Astrocyte (in vitro differentiated cells and primary cell): Measurements from ENCODE around the gene ANO8.

ENCODE experiments used
- CTCF ChIP-seq: IDR thresholded peaks from 2 replicates; pipeline ENCODE4 v1.5.1; 2011; ENCODE audit warnings: low read depth, mild to moderate bottlenecking, inconsistent platforms, low read length, moderate library complexity; ENCODE audit not compliant: insufficient read depth
- EZH2 ChIP-seq: IDR thresholded peaks from 2 replicates; pipeline ENCODE4 v1.6.1; 2012; ENCODE audit warnings: mild to moderate bottlenecking, low read length, inconsistent platforms; ENCODE audit not compliant: insufficient read depth

DNA sequence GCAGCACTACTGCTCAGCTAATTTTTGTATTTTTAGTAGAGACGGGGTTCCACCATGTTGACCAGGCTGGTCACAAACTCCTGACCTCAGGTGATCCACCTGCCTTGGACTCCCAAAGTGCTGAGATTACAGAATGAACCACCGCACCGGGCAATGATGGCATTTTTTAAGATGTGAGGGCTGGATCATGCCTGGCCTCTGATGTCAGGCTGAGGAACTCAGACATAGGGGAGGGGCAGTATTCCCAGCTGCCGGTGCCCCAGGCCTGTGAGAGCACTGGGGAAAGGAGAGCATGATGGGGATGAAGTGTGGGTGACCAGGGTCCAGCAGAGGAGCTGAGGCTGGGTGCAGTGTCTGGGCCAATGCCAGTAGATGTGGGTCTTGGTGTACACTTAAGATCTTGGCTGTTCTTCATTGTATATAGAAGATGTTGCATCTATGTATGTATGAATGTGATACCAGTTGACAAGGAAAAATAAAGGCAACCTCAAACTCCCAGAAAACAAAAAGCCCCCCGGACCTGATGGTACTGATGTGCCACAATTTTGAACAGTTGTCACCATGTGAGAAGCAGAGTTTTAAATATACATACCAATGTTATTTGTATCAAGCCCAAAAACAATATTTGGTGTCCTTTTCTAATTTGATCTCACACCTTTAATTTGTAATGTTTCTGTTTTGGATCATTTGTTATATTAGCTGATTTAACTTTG, 45.9 kb upstream of the ANO8 start:
- no peak for TF ChIP-seq CTCF
- no peak for TF ChIP-seq EZH2
